Liver (tissue), 3 donors: Measurements from ENCODE around the gene MICU1.

Source experiments
- CTCF ChIP-seq: fragments of 150-350 bp; IDR thresholded peaks from 2 replicates; pipeline ENCODE4 v1.5.1; 2017; ENCODE audit warnings: improper control_type of control experiment, low read depth, low read length; ENCODE audit not compliant: missing input control
- FOXA1 ChIP-seq: IDR thresholded peaks from 2 replicates; pipeline ENCODE4 v1.6.1; 2016; ENCODE audit warnings: antibody characterized with exemption
- FOXA2 ChIP-seq: IDR thresholded peaks from 2 replicates; pipeline ENCODE4 v1.6.1; 2016; ENCODE audit warnings: antibody characterized with exemption
- MAX ChIP-seq: IDR thresholded peaks from 2 replicates; pipeline ENCODE4 v1.6.1; 2016; ENCODE audit warnings: antibody characterized with exemption
- REST ChIP-seq: IDR thresholded peaks from 2 replicates; pipeline ENCODE4 v1.6.1; 2016; ENCODE audit warnings: antibody characterized with exemption, mild to moderate bottlenecking
- TAF1 ChIP-seq: conservative IDR thresholded peaks from 2 replicates; pipeline ENCODE4 v1.6.1; 2016; ENCODE audit warnings: antibody characterized with exemption, mild to moderate bottlenecking
- donor health status: healthy.
- donor health status: healthy.

GRCh38 chr10:72466018-72466417 is 159.9 kb downstream of the MICU1 start:
- TF ChIP-seq REST (no peak), CTCF (no peak), FOXA2 (no peak), MAX (no peak), FOXA1 (no peak), TAF1 (no peak)
